Neural cell (in vitro differentiated cells): ENCODE results near the gene RERE.

Experiments used
- CTCF ChIP-seq: fragments of 450-650 bp; IDR thresholded peaks from 2 replicates; pipeline ENCODE4 v1.5.1; 2014; ENCODE audit warnings: antibody characterized with exemption, mild to moderate bottlenecking, moderate library complexity; ENCODE audit not compliant: poor library complexity, severe bottlenecking
- EP300 ChIP-seq: fragments of 450-650 bp; conservative IDR thresholded peaks from 2 replicates; pipeline ENCODE4 v1.6.1; 2014; ENCODE audit warnings: antibody characterized with exemption, mild to moderate bottlenecking, moderate library complexity; ENCODE audit not compliant: poor library complexity, severe bottlenecking
- EZH2 ChIP-seq: fragments of 200-600, 300-800 bp; shearing (Covaris generic), sonication (generic); IDR thresholded peaks from 2 replicates; pipeline ENCODE4 v1.6.1; 2014; ENCODE audit warnings: antibody characterized with exemption, low read length, borderline replicate concordance, mild to moderate bottlenecking; ENCODE audit not compliant: insufficient read depth, poor library complexity, severe bottlenecking
- MXI1 ChIP-seq: fragments of 450-650 bp; conservative IDR thresholded peaks from 2 replicates; pipeline ENCODE4 v1.6.1; 2014; ENCODE audit warnings: antibody characterized with exemption, mild to moderate bottlenecking; ENCODE audit not compliant: poor library complexity, severe bottlenecking
- POLR2AphosphoS5 ChIP-seq: IDR thresholded peaks from 2 replicates; pipeline ENCODE4 v1.6.1; 2012
- RAD21 ChIP-seq: fragments of 450-650 bp; conservative IDR thresholded peaks from 2 replicates; pipeline ENCODE4 v1.6.1; 2014; ENCODE audit warnings: antibody characterized with exemption, mild to moderate bottlenecking, moderate library complexity
- REST ChIP-seq: IDR thresholded peaks from 2 replicates; pipeline ENCODE4 v1.6.1; 2012; ENCODE audit warnings: borderline replicate concordance
- SMC3 ChIP-seq: fragments of 450-650 bp; conservative IDR thresholded peaks from 2 replicates; pipeline ENCODE4 v1.6.1; 2014; ENCODE audit warnings: antibody characterized with exemption, mild to moderate bottlenecking, moderate library complexity; ENCODE audit not compliant: poor library complexity
- TAF1 ChIP-seq: IDR thresholded peaks from 2 replicates; pipeline ENCODE4 v1.6.1; 2012; ENCODE audit warnings: low read depth

GRCh38 chr1:8777867-8778266 lies 39.6 kb downstream of the RERE start:
- TF ChIP-seq CTCF (no peak), EP300 (no peak), EZH2 (no peak), SMC3 (no peak), RAD21 (no peak), POLR2AphosphoS5 (no peak), TAF1 (no peak), MXI1 (no peak), REST (no peak)
